T-helper 2 cell (primary cell): ENCODE measurements around the gene ITGBL1.
A peak's percentile ranks its signal among the peaks of the same experiment; 100 is the strongest.

Source experiments
- DNase-seq, 5 experiments: peaks; one replicate each; pipeline versions ENCODE4 v3.0.0 to v3.0.0-alpha.2; 2012 to 2022

ITGBL1 gene

GRCh38 chr13:101706651-101707050 lies 254.2 kb downstream of the ITGBL1 start:
- peak in 1 of 5 experiments; percentile 17 for DNase-seq

GRCh38 chr13:101707659-101708058 lies 255.2 kb downstream of the ITGBL1 start:
- DNase-seq: no peak

- no peak for DNase-seq
These were observed 255.6 kb downstream of the ITGBL1 start for GRCh38 chr13:101708115-101708514.

- DNase-seq: no peak
These were observed 257.5 kb downstream of the ITGBL1 start for GRCh38 chr13:101709952-101710351.

GRCh38 chr13:101711307-101712025 lies 259.0 kb downstream of the ITGBL1 start:
- no peak for DNase-seq

GRCh38 chr13:101712026-101712348 lies 259.5 kb downstream of the ITGBL1 start:
- DNase-seq: no peak

GRCh38 chr13:101714195-101714594 lies 261.7 kb downstream of the ITGBL1 start:
- DNase-seq: no peak

- no peak for DNase-seq
These were observed 264.9 kb downstream of the ITGBL1 start for GRCh38 chr13:101717353-101717752.

- DNase-seq: no peak
These were observed 266.0 kb downstream of the ITGBL1 start for GRCh38 chr13:101718496-101718895.

- DNase-seq: no peak
These were observed 274.2 kb downstream of the ITGBL1 start for GRCh38 chr13:101726681-101727080.

GRCh38 chr13:101727118-101727517 lies 274.6 kb downstream of the ITGBL1 start:
- DNase-seq: no peak

- no peak for DNase-seq
These were observed 275.5 kb downstream of the ITGBL1 start for GRCh38 chr13:101728021-101728420.

- DNase-seq: no peak
These were observed 276.1 kb downstream of the ITGBL1 start for GRCh38 chr13:101728615-101729014.

- DNase-seq: no peak
These were observed 278.0 kb downstream of the ITGBL1 start for GRCh38 chr13:101730420-101731000.

GRCh38 chr13:101736566-101736965 lies 284.1 kb downstream of the ITGBL1 start:
- no peak for DNase-seq

- DNase-seq: no peak
These were observed 285.9 kb downstream of the ITGBL1 start for GRCh38 chr13:101738336-101738735.

- DNase-seq: no peak
These were observed 287.1 kb downstream of the ITGBL1 start for GRCh38 chr13:101739382-101740178.

- no peak for DNase-seq
These were observed 294.0 kb downstream of the ITGBL1 start for GRCh38 chr13:101746513-101746912.

- DNase-seq: no peak
These were observed 294.6 kb downstream of the ITGBL1 start for GRCh38 chr13:101747039-101747438.

GRCh38 chr13:101749584-101749983 lies 297.1 kb downstream of the ITGBL1 start:
- DNase-seq: no peak

GRCh38 chr13:101751488-101751887 lies 299.0 kb downstream of the ITGBL1 start:
- DNase-seq: no peak

- DNase-seq: no peak
These were observed 300.0 kb downstream of the ITGBL1 start for GRCh38 chr13:101752432-101752831.

- no peak for DNase-seq
These were observed 302.9 kb downstream of the ITGBL1 start for GRCh38 chr13:101755228-101755887.
